NCI-H1092 (cell line): ENCODE results near the gene ZNF432.
"Not testable (repeated sequence)": the region's sequence is repeated elsewhere in the genome, so short reads cannot be mapped to it uniquely, and the experiment has no call there.

Experiments
- DNase-seq: peaks from one replicate; lab custom pipeline; 2025; lab: John Stamatoyannopoulos, UW

The ZNF432 gene

DNA sequence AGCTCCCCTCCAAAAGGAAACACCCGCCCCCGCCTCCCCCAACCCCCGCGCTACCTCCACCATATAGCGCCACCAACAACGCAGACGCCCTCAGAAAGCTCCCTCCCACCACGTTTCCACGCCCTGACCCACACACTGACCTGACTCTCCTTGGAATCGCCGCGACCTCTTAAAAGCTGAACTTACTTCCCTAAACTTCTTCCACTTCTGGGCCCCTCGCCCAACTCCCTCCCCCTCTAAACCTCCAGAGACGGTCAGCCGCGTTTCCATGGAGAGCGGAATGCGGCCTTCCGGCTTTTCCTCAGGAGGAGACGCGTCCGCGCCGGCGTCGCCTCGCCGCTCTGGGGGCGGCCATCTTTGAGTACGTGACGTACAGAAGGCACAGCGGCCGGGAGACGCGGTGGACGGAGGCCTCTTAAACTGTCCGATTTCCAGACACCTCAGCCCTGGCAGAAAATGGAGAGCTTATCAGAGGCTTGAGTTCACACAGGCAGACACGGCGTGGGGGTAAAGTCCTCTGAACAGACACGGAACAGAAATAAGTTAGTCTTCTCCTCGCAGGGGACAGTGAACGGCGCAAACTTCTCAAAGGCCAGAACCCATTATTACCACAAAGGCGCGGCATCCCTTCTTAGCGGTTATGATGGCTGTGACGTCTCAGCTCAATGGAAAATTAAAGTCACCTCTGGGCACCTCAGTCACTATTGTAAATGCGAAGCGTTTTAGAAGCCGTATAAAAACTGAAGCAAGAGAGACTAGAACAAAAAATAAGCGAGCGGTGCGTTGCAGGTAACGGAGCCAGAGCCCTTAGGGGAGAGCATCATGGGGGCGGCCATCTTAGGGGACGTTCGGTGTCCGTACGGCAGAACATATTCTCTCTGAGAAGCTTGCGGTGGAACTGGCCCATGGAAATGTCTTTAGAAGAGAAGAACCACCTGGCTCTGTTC is at the start of gene ZNF432:
Gene ZNF432, minus strand, starts transcription at position 284 of the 947 bp plus-strand sequence. CDS start 1,970 bp downstream, outside the sequence.
- DNase-seq: peak; percentile 72

DNA sequence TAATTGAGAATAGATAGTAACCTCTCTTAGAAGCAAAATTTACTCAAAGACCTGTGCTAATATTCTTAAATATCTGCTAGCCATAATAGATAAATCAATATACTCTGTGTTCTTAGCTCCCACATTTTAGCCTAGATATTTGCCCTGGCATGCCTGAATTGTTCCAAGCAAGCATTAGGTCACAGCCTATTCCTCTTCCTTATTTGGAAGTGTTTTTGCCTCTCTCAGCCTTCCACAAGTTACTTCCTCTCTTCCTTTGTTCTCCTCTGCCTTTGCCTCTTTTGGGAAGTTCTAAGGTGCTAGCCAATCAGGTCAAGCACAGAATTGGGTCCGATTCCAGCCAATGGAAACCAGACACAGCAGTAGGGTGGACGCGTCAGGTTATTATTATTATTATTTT is 47.8 kb upstream of the ZNF432 start:
- not testable (repeated sequence) for DNase-seq

GRCh38 chr19:52095172-52096014 is 46.8 kb upstream of the ZNF432 start, which contains the start of gene ZNF841:
ZNF841 (minus strand) TSS chr19:52095765; CDS start chr19:52084801, 10,964 bp downstream.
- peak; percentile 79 for DNase-seq

DNA sequence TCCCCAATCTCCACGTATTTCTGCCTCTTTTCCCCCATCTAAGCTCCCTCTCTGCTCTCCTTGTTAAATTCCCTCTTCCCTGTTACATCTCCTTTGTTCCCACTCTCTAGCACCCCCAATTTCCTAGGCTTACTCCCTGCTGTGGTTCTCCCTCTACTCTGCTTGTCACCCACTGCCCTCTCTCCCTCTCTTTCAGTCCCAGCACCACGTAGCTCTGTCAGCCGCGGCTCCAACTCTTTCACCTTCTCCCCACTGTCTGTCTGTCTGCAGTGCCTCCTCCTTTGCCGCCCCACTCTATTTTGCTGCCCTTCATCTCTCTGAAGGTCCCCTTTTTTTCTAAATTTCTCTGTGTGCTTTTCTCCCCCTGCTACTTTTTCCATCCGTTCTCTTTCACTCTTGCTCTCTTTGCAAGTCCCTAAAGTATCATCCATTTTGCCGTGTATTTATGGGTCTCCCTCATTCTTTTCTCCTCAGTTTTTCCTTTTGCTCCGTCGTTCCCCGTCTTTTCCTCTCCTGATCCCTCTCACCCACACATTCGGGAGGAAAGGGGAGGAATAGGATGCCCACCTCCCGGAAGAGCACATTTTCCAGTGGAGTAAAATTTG is 46.0 kb upstream of the ZNF432 start:
- no peak for DNase-seq

DNA sequence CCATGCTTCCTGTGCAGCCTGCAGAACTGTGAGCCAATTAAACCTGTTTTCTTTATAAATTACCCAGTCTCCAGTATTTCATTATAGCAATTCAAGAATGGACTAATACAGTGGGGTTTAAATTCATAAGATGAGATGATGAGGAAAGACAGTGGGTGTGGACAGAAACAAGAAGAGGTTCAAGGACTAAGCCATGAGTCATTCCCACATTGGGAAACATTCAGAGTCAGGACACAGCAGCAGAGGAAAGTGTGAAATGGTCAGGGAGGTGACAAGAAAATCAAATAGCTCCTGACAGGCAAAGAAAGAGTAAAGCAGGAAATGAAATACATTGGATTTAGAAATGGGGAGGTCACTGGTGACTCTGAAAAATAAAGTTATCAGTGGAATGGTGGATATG is 37.8 kb upstream of the ZNF432 start:
- no peak for DNase-seq

- DNase-seq: no peak
Measured at GRCh38 chr19:52070496-52070895, 21.9 kb upstream of the ZNF432 start.

DNA sequence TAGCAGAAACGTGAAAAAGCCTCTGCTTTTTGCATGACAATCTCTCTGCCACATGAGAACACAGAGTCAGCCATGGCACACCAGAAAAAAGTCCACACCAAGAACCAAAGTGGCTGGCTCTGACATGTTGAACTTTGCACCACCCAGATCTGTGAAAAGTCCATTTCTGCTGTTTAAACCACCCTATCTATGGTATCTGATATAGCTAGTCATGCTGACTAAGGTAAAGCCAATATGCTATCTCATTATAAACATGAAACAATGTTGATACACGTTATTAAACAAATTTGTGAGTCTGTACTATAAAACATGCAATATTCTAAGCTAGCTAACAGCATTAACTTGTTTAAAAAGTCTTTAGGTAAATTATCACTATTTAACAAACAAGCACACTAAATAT is 21.0 kb upstream of the ZNF432 start:
- DNase-seq: no peak

DNA sequence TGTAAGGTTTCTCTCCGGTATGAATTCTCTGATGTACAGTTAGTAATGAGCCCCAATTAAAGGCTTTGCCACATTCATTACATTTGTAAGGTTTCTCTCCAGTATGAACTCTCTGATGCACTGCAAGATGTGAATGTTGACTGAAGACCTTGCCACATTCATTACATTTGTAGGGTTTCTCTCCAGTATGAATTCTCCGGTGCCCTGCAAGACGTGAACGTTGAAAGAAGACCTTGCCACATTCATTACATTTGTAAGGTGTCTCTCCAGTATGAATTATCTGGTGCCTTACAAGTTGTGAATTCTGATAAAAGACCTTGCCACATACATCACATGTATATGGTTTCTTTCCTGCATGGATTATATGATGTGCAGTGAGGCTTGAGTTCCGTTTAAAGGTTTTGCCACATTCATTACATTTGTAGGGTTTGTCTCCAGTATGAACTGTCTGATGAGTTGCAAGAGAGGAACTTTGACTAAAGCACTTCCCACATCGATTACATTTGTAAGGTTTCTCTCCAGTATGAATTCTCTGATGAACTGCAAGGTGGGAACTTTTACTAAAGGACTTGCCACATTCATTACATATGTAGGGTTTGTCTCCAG is 17.7 kb upstream of the ZNF432 start:
- no peak for DNase-seq

GRCh38 chr19:52065399-52065798 is 16.8 kb upstream of the ZNF432 start:
- no peak for DNase-seq

- DNase-seq: not testable (repeated sequence)
Measured at GRCh38 chr19:52056480-52056879, 7.8 kb upstream of the ZNF432 start.

DNA sequence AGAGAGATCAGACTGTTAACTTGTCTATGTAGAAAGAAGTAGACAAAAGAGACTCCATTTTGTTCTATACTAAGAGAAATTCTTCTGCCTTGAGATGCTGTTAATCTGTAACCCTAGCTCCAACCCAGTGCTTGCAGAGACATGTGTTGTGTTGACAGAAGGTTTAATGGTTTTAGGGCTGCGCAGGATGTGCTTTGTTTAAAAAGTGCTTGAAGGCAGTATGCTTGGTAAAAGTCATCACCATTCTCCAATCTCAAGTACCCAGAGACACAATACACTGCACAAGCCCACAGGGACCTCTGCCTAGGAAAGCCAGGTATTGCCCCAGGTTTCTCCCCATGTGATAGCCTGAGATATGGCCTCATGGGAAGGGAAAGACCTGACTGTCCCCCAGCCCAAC is 3.1 kb upstream of the ZNF432 start:
- DNase-seq: not testable (repeated sequence)

GRCh38 chr19:52039169-52039568 is 9.5 kb downstream of the ZNF432 start:
- DNase-seq: no peak

DNA sequence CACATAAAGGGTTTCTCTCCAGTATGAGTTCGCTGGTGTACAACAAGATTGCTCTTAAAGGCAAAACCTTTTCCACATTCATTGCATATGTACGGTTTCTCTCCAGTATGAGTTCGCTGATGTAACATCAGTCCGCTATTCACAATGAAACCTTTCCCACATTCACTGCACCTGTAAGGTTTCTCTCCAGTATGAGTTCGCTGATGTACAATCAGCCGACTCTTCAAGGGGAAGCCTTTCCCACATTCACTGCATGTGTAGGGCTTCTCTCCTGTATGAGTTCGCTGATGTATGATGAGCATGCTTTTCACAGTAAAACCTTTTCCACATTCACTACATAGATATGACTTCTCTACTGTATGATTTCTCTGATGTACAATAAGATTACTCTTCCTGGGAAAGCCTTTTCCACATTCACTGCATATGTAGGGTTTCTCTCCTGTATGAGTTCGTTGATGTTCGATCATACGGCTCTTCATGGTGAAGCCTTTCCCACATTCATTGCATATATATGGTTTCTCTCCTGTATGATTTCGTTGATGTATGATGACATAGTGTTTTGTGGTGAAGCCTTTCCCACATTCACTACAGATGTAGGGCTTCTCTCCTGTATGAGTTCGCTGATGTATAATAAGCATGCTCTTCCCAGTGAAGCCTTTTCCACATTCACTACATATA is 14.4 kb downstream of the ZNF432 start:
- DNase-seq: no peak

DNA sequence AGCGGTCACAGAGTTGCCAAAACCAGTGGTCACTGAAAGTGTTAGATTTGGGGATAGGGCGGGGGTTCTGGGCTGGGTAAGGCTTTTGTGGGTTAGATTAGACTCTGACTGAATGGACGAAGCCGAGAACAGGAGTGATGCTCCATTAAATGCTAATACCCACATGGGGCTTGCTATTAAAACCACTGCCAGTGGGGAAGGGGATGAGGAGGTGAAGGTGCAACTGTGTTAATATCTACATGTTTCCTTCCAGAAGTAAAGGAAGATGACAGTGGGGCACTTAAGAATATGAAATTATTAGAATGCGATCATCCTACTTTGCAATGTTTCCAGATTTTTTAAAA is 19.9 kb downstream of the ZNF432 start:
- DNase-seq: peak; percentile 27

DNA sequence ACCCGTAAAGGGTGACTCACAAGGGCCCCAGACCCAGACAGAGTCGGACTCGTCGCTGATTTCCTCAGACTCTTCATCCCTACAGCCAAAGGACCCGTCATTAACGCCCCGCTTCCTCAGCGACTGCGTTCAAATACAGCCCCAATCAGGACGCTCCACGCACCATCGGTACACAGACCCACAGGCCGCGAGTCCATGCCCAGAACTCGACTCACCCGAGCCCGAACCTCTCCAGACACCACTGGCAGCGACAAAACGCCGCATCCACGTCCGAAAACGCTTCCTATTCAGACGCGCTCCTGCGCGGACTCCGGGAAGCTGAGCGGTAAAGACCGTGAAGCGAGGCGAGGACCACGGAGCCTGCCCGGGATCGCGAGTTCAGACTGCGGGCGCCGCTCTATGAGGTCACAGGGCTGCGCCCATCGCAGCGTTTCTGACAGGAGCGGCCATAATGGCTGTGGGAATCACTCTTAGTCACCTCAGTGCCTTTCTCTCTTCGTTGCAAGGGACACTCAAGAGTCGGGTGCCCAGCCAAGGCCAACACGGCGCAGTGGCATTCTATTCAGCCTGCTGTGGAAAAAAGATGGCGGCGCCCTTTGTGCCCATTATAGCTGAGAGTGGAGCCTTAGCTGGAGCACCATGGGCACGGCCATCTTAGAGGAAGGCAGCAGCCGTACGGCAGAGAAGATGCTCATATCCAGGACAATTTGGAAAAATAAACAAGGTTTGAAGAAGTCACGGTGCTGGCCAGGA is 20.4 kb downstream of the ZNF432 start, which contains the start of gene ZNF614:
Gene ZNF614, minus strand, starts transcription at position 353 of the 753 bp plus-strand sequence. CDS start 2,634 bp downstream, outside the sequence.
- DNase-seq: peak; percentile 80

DNA sequence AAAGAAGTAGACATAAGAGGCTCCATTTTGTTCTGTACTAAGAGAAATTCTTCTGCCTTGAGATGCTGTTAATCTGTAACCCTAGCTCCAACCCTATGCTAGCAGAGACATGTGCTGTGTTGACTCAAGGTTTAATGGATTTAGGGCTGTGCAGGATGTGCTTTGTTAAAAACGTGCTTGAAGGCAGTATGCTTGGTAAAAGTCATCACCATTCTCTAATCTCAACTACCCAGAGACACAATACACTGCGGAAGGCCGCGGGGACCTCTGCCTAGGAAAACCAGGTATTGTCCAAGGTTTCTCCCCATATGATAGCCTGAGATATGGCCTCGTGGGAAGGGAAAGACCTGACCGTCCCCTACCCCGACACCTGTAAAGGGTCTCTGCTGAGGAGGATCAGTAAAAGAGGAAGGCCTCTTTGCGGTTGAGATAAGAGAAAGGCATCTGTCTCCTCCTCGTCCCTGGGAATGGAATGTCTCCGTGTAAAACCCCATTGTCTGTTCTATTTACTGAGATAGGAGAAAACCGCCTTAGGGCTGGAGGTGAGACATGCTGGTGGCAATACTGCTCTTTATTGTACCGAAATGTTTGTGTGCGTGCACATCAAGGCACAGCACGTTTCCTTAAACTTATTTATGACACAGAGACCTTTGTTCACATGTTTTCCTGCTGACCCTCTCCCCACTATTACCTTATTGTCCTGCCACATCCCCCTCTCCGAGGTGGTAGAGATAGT is 22.2 kb downstream of the ZNF432 start:
- not testable (repeated sequence) for DNase-seq

- not testable (repeated sequence) for DNase-seq
Measured at GRCh38 chr19:52024478-52024877, 24.2 kb downstream of the ZNF432 start.

DNA sequence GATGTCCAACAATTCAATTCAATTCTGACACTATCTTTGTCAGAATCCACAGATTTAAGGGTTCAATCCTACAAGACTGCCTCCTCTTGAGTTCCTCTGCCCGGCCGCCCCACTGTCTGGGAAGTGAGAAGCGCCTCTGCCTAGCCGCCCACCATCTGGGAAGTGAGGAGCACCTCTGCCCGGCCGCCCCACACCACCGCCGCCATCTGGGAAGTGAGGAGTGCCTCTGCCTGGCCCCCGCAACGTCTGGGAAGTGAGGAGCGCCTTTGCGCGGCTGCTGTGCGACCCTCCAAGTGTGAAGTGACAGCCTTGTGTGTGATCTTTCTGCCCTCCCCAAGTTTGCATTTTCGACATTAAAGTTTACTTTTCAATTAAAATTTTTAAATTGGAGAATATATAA is 26.4 kb downstream of the ZNF432 start:
- DNase-seq: no peak

DNA sequence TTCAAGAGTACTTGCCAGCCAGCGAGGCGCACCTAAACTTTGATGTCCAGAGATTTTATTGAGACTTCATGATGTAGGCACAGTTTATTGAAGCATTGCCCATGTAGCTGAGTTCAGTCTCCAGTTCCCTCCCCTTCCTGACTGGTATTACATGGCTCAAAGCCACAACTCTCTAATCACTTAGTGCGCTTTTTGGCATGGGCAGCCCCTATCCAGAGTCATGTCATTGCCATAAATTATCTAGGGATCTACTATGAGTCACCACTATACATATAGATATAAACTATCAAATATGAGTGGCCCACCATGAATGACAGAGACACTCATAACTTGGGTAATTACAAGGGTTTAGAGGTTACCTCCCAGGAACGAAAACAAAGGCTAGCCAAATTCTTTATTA is 28.1 kb downstream of the ZNF432 start:
- no peak for DNase-seq

DNA sequence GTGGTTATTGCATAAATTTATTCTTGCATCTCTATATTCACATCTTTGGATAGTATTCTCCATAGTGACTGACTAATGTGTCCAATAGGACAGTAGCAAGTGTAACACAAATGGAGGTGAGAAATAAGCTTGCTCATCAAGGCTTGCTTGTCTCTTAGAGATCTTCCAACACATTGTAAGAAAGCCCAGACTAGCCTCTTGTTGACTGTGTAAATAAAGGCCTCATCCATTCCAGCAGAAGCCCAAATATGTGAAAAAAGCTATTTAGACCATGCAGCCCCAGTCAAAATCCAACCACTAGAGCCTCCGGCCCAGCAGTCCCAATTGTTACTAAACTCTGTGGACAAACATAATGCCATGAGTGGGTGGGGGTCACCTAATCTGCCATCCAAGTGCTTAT is 38.0 kb downstream of the ZNF432 start:
- DNase-seq: no peak
